ENCODE results near the gene PROSER3.

Gene PROSER3

DNA sequence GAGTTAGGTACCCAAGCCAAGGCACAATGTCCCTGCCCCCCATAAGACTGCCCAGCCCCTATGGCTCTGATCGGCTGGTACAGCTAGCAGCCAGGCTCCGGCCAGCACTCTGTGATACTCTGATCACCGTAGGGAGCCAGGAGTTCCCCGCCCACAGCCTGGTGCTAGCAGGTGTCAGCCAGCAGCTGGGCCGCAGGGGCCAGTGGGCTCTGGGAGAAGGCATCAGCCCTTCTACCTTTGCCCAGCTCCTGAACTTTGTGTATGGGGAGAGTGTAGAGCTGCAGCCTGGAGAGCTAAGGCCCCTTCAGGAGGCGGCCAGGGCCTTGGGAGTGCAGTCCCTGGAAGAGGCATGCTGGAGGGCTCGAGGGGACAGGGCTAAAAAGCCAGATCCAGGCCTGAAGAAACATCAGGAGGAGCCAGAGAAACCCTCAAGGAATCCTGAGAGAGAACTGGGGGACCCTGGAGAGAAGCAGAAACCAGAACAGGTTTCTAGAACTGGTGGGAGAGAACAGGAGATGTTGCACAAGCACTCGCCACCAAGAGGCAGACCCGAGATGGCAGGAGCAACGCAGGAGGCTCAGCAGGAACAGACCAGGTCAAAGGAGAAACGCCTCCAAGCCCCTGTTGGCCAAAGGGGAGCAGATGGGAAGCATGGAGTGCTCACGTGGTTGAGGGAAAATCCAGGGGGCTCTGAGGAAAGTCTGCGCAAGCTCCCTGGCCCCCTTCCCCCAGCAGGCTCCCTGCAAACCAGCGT is 43.2 kb upstream of the PROSER3 start:
- Histone ChIP-seq H3K27me3 (ENCODE audit: insufficient read depth, low read length) (peaks cover 7% of the 10 kb centered on the region), H2AFZ (ENCODE audit: low read length) (no peak overlapping the region), H4K20me1 (ENCODE audit: insufficient read depth, low read length) (no peaks in the 10 kb centered on the region), H3K36me3 (ENCODE audit: insufficient read depth, low read length) (peaks cover 4% of the 10 kb centered on the region; the same call in 1 of the 2 replicates), H3K27ac (ENCODE audit: low read depth, low read length, poor library complexity, severe bottlenecking) (no peak overlapping the region), H3K9me3 (ENCODE audit: low read length) (no peaks in the 10 kb centered on the region), H3K4me3 (ENCODE audit: low read depth, low read length, poor library complexity, severe bottlenecking) (no peak overlapping the region), H3K9me2 (ENCODE audit: low read depth, low read length) (no peaks in the 10 kb centered on the region), H3F3A (ENCODE audit: insufficient read depth, low read length) (no peaks in the 10 kb centered on the region), H3K79me2 (ENCODE audit: insufficient read depth, low read length) (peaks cover 8% of the 10 kb centered on the region), H3K4me2 (ENCODE audit: low read length) (no peak overlapping the region), H3K4me1 (ENCODE audit: insufficient read depth, low read length, severe bottlenecking) (peaks cover 33% of the 10 kb centered on the region), H3K9ac (ENCODE audit: low read length) (no peak overlapping the region)
- TF ChIP-seq CTCF (IDR thresholded peaks at IDR 0.05; ENCODE audit: low read length) (no peak), EZH2 (IDR thresholded peaks at IDR 0.05; ENCODE audit: borderline replicate concordance, low read length) (no peak)

GRCh38 chr19:35715355-35715809 is 42.6 kb upstream of the PROSER3 start:
- peaks cover 9% of the 10 kb centered on the region; the same call in 1 of the 2 replicates for H3K36me3 ChIP-seq (ENCODE audit: insufficient read depth, low read length)
- H2AFZ ChIP-seq (ENCODE audit: low read length), result no peak overlapping the region
- H3K9me3 ChIP-seq (ENCODE audit: low read length), result no peaks in the 10 kb centered on the region
- H3K27me3 ChIP-seq (ENCODE audit: insufficient read depth, low read length), result peaks cover 7% of the 10 kb centered on the region
- no peaks in the 10 kb centered on the region for H3F3A ChIP-seq (ENCODE audit: insufficient read depth, low read length)
- H3K9ac ChIP-seq (ENCODE audit: low read length), result no peak overlapping the region
- no peak overlapping the region for H3K27ac ChIP-seq (ENCODE audit: low read depth, low read length, poor library complexity, severe bottlenecking)
- H3K4me1 ChIP-seq (ENCODE audit: insufficient read depth, low read length, severe bottlenecking), result peaks cover 33% of the 10 kb centered on the region
- H4K20me1 ChIP-seq (ENCODE audit: insufficient read depth, low read length), result no peaks in the 10 kb centered on the region
- no peak overlapping the region for H3K4me3 ChIP-seq (ENCODE audit: low read depth, low read length, poor library complexity, severe bottlenecking)
- H3K79me2 ChIP-seq (ENCODE audit: insufficient read depth, low read length), result peaks cover 8% of the 10 kb centered on the region
- TF ChIP-seq CTCF (IDR thresholded peaks at IDR 0.05; ENCODE audit: low read length), result no peak
- no peak for TF ChIP-seq EZH2 (IDR thresholded peaks at IDR 0.05; ENCODE audit: borderline replicate concordance, low read length)
- H3K9me2 ChIP-seq (ENCODE audit: low read depth, low read length), result no peaks in the 10 kb centered on the region
- no peak overlapping the region for H3K4me2 ChIP-seq (ENCODE audit: low read length)

DNA sequence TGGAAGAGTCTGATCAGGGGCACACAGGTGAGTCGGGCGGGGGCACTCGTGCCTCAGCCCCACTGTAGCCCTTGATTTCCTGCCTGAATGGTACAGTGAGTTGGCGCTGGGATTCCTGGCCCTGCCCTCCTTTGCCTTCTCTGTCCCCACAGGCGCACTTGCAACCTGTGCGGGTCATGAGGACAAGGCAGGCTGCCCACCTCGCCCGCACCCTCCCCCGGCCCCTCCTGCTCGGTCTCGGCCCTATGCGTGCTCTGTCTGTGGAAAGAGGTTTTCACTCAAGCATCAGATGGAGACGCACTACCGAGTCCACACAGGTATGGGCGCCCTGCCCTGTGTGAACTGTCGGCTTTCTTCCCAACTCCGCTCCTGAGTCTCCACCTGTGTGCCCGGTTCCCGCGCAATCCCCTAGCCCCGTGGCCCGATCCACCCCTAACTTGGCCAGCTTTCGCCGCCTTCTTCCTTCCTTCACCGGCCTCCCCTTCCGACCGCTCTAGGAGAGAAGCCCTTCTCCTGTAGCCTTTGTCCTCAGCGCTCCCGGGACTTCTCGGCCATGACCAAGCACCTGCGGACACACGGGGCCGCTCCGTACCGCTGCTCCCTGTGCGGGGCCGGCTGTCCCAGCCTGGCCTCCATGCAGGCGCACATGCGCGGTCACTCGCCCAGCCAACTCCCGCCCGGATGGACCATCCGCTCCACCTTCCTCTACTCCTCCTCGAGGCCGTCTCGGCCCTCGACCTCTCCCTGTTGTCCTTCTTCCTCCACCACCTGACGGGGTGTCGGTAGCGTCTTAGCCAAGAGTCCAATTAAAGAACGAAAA is 41.8 kb upstream of the PROSER3 start:
- H3K79me2 ChIP-seq (ENCODE audit: insufficient read depth, low read length), result peaks cover 8% of the 10 kb centered on the region
- TF ChIP-seq EZH2 (IDR thresholded peaks at IDR 0.05; ENCODE audit: borderline replicate concordance, low read length) (no peak), CTCF (IDR thresholded peaks at IDR 0.05; ENCODE audit: low read length) (no peak)
- H4K20me1 ChIP-seq (ENCODE audit: insufficient read depth, low read length), result no peaks in the 10 kb centered on the region
- H3K36me3 ChIP-seq (ENCODE audit: insufficient read depth, low read length), result peaks cover 14% of the 10 kb centered on the region; the same call in 1 of the 2 replicates
- H3K9ac ChIP-seq (ENCODE audit: low read length), result peak overlapping the region; percentile 61; the same call in 1 of the 2 replicates
- no peaks in the 10 kb centered on the region for H3K9me3 ChIP-seq (ENCODE audit: low read length)
- no peak overlapping the region for H2AFZ ChIP-seq (ENCODE audit: low read length)
- no peak overlapping the region for H3K27ac ChIP-seq (ENCODE audit: low read depth, low read length, poor library complexity, severe bottlenecking)
- H3K4me3 ChIP-seq (ENCODE audit: low read depth, low read length, poor library complexity, severe bottlenecking), result peak overlapping the region; percentile 66
- H3K4me1 ChIP-seq (ENCODE audit: insufficient read depth, low read length, severe bottlenecking), result peaks cover 27% of the 10 kb centered on the region
- no peaks in the 10 kb centered on the region for H3F3A ChIP-seq (ENCODE audit: insufficient read depth, low read length)
- peak overlapping the region; percentile 73 for H3K4me2 ChIP-seq (ENCODE audit: low read length)
- no peaks in the 10 kb centered on the region for H3K9me2 ChIP-seq (ENCODE audit: low read depth, low read length)
- peaks cover 7% of the 10 kb centered on the region for H3K27me3 ChIP-seq (ENCODE audit: insufficient read depth, low read length)

All from OCI-LY1 (cell line).